Kidney (tissue), 22 donors: Measurements from ENCODE around the gene CSF2RB. TPM values are rescaled to one million over a fixed set of nuclear protein-coding genes. Genes with fewer than 3 reads are reported as not detected.

Source experiments
- DNase-seq, 5 donors: peaks; one replicate each; pipeline ENCODE4 v3.0.0-alpha.2; 2013 to 2020
- FAIRE-seq: peaks from 2 replicates; lab custom pipeline; 2012; peaks lifted over from hg19 to GRCh38; lab: Jason Lieb, UNC
- H3K27ac ChIP-seq, 2 donors: one replicate each; pipeline ENCODE4 v1.7.0; 2013; ENCODE audit warnings: low read depth in 2 of 2, low read length in 2 of 2, inconsistent platforms in 1 of 2
- H3K27me3 ChIP-seq: one replicate; pipeline ENCODE4 v1.7.1; 2013; ENCODE audit warnings: low read length, inconsistent platforms; ENCODE audit not compliant: control insufficient read depth, insufficient read depth
- H3K36me3 ChIP-seq, 3 donors: one replicate each; pipeline versions ENCODE4 v1.7.0 to v1.7.1; 2013; ENCODE audit warnings: low read length in 3 of 3, control low read depth in 1 of 3, inconsistent platforms in 1 of 3; ENCODE audit not compliant: insufficient read depth in 3 of 3, control insufficient read depth in 2 of 3
- H3K4me1 ChIP-seq, 3 donors: one replicate each; pipeline versions ENCODE4 v1.7.0 to v1.7.1; 2013; ENCODE audit warnings: low read length in 3 of 3, inconsistent platforms in 1 of 3, low read depth in 1 of 3; ENCODE audit not compliant: control insufficient read depth in 2 of 3, insufficient read depth in 2 of 3
- H3K4me3 ChIP-seq, 3 donors: one replicate each; pipeline versions ENCODE4 v1.7.0 to v1.8.1; 2013; ENCODE audit warnings: low read length in 3 of 3, control low read depth in 1 of 3, inconsistent platforms in 1 of 3
- H3K9ac ChIP-seq, 3 donors: one replicate each; pipeline versions ENCODE4 v1.7.0 to v1.7.1; 2013; ENCODE audit warnings: low read length in 3 of 3, control low read depth in 1 of 3, inconsistent platforms in 1 of 3
- H3K9me3 ChIP-seq, 3 donors: one replicate each; pipeline versions ENCODE4 v1.7.0 to v1.7.1; 2013; ENCODE audit warnings: low read length in 3 of 3, control low read depth in 1 of 3, inconsistent platforms in 1 of 3; ENCODE audit not compliant: control insufficient read depth in 2 of 3, insufficient read depth in 1 of 3
- intact Hi-C: fragments of 100-400 bp; cut with DNase I; formaldehyde crosslinking; loops from one replicate; pipeline ENCODE4 v1.11.1; 2022
- long read RNA-seq, 10 donors: library from polyadenylated mRNA in 1 of 10; unstranded in 1 of 10; transcript quantifications; one replicate each; pipeline ENCODE4 v2.0.0 and lab custom pipeline, GENCODE V29; 2021 to 2026
- polyA plus RNA-seq: library from polyadenylated mRNA; stranded (reverse); fragments of 350-450 nt; fragmentation: Illumina TruSeq; extraction: RNeasy Lipid Tissue Mini Kit (QIAGEN cat#74804); gene quantifications from one replicate; pipeline ENCODE4 v1.2.3, GENCODE V29; 2014; ENCODE audit warnings: low read depth, low replicate concordance; ENCODE audit not compliant: insufficient read depth
- total RNA-seq: library from RNA; stranded (reverse); fragmentation: NEBNext Ultra II Directional; extraction: Animal tissue kit (Norgen Biotek cat#: 25700); gene quantifications from one replicate; pipeline ENCODE4 v1.2.1, GENCODE V29; 2021
- TF ChIP-seq, protein P1 (sequence below): IDR thresholded peaks from 3 replicates; pipeline ENCODE4 v1.5.1; 2012; ENCODE audit warnings: mild to moderate bottlenecking, moderate library complexity, borderline replicate concordance; ENCODE audit not compliant: insufficient read depth; ENCODE audit errors: extremely low read depth
- donor health status: control.
- donor health status: control.
- donor health status: control.
- donor health status: control.
- donor health status: control.
- donor health status: DM: yes; HTN: yes; CAD: no.
- donor health status: Normal renal cell carcinoma (clear cell type).

CSF2RB gene
- total RNA-seq (11.4 TPM), polyA plus RNA-seq (1.0 TPM)
- long read RNA-seq, donor 1, result 0 reads
- long read RNA-seq, donor 2, result 0 reads
- long read RNA-seq, donor 3, result 0 reads
- long read RNA-seq, donor 4, result 0 reads
- long read RNA-seq, donor 5, result 0 reads
- long read RNA-seq, donor 6, result 0 reads
- long read RNA-seq, donor 7, partial matches to known transcripts, result 8 of 8 reads
- long read RNA-seq, donor 7, other reads (novel, unspliced or antisense), result 0 of 8 reads
- long read RNA-seq, donor 8, result 0 reads
- long read RNA-seq, donor 9, result 0 reads
- long read RNA-seq, donor 10, result 0 reads

DNA sequence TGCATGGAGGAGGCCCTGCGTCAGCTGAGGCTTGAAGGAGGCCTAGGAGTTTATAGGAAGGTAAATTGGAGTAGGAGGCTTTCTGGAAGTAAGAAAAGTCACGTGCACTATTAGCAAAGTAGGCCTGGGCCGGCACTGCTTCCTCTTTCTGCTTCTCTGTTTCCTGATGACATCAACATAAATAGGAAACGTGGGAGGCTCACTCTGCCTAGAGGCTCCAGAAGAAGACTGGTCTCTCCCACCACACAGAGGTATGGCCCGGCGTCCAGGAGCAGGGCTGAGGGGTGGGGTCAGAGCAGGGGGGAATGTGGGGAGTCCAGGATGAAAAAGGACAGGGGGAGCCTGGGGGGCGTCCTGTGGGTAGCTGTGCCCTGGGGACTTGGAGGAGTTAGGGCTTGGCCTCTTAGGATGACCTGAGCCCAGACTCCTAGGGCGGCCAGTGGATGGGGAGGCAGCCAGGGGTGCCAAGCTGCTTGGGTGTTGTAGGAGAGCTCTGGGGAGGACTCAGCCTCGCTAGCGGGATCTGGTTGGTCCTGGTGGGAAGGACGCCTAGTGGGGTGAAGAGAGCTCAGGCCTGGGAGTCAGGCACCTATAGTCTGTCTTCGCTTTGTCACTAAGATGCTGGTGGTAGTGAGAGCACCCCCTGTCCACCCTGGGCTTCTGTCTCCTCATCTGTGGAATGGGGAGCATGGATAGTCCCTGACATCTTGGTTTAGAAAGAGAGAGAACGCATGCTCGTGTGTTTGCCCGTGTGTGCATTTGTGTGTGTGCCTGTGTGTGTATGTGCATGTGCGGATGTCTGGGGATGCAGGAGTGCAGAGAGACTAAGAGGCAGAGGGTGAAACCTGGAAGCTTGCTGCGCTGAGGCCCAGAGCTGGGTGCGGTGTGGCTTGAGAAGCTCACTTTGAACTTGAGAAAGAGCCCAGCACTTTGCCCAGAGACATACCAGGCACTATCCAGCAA, at the start of gene CSF2RB:
TSS of gene CSF2RB (plus strand) at position 202 of the 963 bp plus-strand sequence. CDS start 8,580 bp downstream, outside the sequence.
- intact Hi-C loops, result no loop called here
- Histone ChIP-seq H3K4me3 (peak within 1 kb of the TSS in 1 of 3 donors; percentile 28), H3K27me3 (no peaks in the 10 kb centered on the region), H3K9me3 (no peaks in the 10 kb centered on the region), H3K36me3 (no peaks in the 10 kb centered on the region), H3K4me1 (no peaks in the 10 kb centered on the region), H3K27ac (peak within 1 kb of the TSS in 1 of 2 donors; percentile 52), H3K9ac (no peak within 1 kb of the TSS)
- no peak for FAIRE-seq
- peak in 3 of 5 donors; percentile 8 to 67 (median 47) for DNase-seq
- TF ChIP-seq, protein P1, sequence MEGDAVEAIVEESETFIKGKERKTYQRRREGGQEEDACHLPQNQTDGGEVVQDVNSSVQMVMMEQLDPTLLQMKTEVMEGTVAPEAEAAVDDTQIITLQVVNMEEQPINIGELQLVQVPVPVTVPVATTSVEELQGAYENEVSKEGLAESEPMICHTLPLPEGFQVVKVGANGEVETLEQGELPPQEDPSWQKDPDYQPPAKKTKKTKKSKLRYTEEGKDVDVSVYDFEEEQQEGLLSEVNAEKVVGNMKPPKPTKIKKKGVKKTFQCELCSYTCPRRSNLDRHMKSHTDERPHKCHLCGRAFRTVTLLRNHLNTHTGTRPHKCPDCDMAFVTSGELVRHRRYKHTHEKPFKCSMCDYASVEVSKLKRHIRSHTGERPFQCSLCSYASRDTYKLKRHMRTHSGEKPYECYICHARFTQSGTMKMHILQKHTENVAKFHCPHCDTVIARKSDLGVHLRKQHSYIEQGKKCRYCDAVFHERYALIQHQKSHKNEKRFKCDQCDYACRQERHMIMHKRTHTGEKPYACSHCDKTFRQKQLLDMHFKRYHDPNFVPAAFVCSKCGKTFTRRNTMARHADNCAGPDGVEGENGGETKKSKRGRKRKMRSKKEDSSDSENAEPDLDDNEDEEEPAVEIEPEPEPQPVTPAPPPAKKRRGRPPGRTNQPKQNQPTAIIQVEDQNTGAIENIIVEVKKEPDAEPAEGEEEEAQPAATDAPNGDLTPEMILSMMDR, result no peak

DNA sequence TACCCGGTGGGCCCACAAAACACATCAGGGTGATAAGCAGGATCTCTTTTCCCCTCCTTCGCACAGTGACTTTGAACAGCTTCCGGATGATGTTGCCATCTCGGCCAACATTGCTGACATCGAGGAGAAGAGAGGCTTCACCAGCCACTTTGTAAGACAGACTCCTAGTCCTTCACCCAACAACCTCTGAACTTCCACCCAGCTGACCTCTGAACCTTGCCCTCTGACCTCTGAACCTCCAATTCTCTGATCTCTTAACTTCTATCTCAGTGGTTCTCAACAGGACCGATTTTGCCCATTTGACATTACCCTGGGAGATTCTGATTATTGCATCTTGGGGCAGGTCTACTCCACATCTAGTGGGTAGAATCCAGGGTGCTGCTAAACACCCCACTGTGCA, 49.4 kb upstream of the CSF2RB start:
- TF ChIP-seq, protein P1, result no peak
- FAIRE-seq, result no peak
- intact Hi-C loops, result no loop called here

DNA sequence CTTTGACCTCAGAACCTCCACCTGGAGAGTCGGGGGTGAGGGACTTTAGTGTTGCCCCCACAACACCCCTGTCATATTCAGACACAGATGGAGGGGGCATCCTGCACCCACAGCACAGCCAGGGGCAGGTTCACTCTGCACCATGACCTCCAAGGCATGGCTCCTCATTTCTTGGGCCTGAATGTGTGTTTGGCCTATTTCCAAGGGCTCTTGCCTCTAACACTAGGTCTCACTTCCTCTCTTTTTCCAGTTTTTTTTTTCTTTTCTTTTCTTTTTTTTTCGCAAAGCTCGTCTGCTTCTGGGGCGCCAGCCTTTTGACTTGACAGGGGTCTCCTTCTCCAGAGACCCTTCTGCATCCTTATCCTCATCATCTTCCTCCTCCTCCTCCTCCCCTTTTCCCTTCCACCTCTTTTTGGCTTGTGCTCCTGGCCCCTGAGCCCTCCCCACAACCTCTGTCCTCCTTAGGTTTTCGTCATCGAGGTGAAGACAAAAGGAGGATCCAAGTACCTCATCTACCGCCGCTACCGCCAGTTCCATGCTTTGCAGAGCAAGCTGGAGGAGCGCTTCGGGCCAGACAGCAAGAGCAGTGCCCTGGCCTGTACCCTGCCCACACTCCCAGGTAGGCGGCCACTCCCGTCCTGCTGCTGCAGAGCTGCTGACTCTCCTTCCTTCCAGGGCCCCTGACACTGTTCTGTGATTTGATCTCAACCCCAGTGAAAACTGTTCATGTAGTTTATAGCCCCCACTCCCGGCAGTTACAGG, 48.8 kb upstream of the CSF2RB start:
- Histone ChIP-seq H3K9me3 (no peaks in the 10 kb centered on the region), H3K4me1 (no peaks in the 10 kb centered on the region), H3K9ac (no peak overlapping the region), H3K27me3 (no peaks in the 10 kb centered on the region), H3K36me3 (no peaks in the 10 kb centered on the region), H3K4me3 (no peak overlapping the region), H3K27ac (no peak overlapping the region)
- intact Hi-C loops, result no loop called here
- no peak for DNase-seq
- TF ChIP-seq, protein P1, result no peak
- no peak for FAIRE-seq

More for the DNA sequence above, 49.4 kb upstream of the CSF2RB start:
- no peak overlapping the region for H3K4me3 ChIP-seq
- no peaks in the 10 kb centered on the region for H3K4me1 ChIP-seq
- no peaks in the 10 kb centered on the region for H3K36me3 ChIP-seq
- H3K9me3 ChIP-seq, result no peaks in the 10 kb centered on the region
- no peak overlapping the region for H3K9ac ChIP-seq
- no peaks in the 10 kb centered on the region for H3K27me3 ChIP-seq
- no peak overlapping the region for H3K27ac ChIP-seq
- no peak for DNase-seq
